ENCODE measurements around the gene THOC2.
A peak's percentile ranks its signal among the peaks of the same experiment; 100 is the strongest.
"Not testable (repeated sequence)": the region's sequence is repeated elsewhere in the genome, so short reads cannot be mapped to it uniquely, and the experiment has no call there.

THOC2 gene, protein sequence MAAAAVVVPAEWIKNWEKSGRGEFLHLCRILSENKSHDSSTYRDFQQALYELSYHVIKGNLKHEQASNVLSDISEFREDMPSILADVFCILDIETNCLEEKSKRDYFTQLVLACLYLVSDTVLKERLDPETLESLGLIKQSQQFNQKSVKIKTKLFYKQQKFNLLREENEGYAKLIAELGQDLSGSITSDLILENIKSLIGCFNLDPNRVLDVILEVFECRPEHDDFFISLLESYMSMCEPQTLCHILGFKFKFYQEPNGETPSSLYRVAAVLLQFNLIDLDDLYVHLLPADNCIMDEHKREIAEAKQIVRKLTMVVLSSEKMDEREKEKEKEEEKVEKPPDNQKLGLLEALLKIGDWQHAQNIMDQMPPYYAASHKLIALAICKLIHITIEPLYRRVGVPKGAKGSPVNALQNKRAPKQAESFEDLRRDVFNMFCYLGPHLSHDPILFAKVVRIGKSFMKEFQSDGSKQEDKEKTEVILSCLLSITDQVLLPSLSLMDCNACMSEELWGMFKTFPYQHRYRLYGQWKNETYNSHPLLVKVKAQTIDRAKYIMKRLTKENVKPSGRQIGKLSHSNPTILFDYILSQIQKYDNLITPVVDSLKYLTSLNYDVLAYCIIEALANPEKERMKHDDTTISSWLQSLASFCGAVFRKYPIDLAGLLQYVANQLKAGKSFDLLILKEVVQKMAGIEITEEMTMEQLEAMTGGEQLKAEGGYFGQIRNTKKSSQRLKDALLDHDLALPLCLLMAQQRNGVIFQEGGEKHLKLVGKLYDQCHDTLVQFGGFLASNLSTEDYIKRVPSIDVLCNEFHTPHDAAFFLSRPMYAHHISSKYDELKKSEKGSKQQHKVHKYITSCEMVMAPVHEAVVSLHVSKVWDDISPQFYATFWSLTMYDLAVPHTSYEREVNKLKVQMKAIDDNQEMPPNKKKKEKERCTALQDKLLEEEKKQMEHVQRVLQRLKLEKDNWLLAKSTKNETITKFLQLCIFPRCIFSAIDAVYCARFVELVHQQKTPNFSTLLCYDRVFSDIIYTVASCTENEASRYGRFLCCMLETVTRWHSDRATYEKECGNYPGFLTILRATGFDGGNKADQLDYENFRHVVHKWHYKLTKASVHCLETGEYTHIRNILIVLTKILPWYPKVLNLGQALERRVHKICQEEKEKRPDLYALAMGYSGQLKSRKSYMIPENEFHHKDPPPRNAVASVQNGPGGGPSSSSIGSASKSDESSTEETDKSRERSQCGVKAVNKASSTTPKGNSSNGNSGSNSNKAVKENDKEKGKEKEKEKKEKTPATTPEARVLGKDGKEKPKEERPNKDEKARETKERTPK (N-terminal part only)

DNA sequence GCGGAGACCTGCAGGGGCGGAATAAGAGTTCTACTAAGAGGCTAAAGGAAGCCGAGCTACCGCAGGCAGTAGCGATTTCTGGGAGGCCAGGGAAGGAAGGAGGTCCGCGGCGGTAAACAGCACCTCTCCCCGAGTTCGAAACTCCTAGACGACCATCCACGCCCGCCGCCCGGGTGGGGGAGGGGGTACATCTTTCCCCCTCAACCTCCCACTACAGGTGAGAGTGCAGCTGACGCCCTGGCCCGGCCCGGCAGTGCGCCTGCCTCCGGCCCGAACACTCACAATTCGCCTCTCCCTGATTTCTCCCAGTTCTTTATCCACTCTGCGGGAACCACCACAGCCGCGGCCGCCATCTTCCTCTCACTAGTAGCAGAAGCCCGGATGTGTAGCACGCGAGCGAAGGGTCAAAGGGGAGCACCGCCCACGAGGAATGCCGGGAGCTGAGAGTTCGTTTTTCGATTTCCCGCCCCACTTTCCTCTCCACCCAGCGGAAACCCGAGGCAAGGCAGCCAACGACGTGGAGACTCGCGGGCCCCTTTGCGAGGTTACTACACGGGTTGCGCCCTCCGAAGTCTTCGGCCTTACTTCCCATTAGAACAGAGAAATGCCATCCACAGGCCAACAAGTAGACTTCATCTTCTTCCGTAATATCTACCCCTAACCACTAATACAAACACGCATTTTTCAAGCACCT is at the start of gene THOC2:
TSS of gene THOC2 (minus strand) at position 383 of the 694 bp plus-strand sequence. CDS start at position 353, 30 bp downstream.
- peak; percentile 81 for DNase-seq

DNA sequence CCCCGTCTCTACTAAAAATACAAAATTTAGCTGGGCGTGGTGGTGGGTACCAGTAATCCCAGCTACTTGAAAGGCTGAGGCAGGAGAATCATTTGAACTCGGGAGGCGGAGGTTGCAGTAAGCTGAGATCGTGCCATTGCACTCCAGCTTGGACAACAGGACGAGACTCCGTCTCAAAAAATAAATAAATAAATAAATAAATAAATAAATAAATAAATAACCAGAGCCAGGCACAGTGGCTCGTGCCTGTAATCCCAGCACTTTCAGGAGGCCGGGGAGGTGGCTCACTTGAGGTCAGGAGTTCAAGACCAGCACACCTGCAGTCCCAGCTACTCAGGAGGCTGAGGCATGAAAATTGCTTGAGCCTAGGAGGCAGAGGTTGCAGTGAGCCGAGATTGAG is 48.9 kb upstream of the THOC2 start:
- not testable (repeated sequence) for DNase-seq

DNA sequence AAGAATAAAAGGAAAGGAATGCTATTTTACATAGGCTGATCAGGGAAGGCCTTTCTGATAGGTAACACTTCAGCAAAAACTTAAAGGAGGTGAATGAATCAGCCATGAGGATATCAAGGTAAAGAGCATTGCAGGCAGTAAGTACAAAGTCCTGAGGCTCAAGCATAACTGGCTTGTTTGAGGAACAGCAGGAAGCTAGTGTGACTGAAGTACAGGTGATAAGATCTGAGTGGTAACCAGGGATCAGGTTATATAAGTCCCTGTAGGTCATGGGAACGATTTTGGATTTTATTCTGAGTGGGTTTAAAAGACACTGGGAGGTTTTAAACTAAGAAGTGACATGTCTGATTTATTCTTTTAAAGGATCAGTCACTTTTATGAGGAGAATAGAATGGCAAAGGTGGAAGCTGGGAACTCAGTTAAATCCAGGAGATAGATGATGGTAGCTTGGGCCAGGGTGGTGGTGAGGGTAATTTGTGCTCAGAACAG is 47.1 kb upstream of the THOC2 start:
- no peak for DNase-seq

DNA sequence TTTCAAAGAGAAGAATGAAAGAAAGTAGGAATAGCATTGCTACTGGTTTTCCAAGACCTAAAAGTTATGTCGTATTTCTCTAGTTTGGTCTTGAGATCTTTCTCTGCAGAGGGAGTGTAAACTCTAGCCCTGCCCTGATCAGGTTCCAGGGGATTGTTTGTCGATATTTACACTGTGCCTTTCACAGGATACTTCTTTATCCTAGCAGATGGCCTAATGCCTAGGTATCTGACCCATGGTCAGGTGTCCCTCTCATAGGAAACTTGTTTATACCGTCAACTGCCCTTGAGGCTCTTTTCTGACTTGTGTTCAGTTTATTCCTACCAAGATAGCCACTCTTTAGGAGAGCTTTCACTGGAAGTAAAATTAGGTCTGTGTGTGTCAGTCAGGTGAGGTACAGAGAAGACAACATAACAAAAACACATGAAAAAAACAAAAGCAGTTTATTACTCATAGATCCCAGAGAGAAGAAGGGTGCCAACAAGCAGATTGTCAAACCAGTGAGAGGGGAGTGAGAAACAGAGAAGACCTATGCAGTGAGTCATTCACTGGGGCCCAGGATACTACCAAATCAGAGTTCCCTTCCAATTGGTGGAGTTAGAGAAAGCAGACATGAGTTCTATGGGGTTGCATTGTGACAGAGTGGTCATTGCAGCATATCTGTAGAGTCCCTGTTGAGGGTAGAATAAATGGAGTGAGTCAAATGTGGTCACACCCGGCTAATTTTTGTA is 40.6 kb upstream of the THOC2 start:
- DNase-seq, result no peak

DNA sequence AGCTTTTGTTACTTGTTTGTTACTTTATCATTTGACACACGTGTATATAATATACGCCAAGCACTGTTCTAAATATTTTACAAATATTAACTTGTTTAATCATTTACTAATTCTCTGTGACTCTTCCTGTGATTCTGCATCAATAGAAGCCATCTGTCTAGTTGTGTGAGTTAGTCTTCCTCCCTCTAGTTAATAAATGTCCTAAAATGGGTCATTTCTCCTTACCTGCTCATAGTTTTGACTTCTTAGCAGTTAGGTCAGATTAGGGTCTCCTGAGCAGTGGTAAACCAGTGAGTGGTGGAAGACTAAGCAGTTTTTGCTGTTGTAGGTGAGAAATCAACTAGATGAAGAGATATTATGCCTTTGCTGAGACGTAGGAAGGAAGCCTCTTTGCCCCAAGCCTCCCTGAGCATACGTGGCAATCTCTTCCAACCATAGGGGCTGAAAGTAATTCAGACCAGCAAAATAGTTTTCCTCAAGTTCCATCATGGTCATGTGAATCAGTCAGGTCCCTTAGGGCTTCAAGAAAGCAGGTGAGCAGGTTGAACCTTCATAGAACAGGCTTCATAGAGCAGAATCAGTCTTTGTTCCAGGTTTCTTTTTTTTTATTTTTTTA is 38.7 kb upstream of the THOC2 start:
- no peak for DNase-seq

DNA sequence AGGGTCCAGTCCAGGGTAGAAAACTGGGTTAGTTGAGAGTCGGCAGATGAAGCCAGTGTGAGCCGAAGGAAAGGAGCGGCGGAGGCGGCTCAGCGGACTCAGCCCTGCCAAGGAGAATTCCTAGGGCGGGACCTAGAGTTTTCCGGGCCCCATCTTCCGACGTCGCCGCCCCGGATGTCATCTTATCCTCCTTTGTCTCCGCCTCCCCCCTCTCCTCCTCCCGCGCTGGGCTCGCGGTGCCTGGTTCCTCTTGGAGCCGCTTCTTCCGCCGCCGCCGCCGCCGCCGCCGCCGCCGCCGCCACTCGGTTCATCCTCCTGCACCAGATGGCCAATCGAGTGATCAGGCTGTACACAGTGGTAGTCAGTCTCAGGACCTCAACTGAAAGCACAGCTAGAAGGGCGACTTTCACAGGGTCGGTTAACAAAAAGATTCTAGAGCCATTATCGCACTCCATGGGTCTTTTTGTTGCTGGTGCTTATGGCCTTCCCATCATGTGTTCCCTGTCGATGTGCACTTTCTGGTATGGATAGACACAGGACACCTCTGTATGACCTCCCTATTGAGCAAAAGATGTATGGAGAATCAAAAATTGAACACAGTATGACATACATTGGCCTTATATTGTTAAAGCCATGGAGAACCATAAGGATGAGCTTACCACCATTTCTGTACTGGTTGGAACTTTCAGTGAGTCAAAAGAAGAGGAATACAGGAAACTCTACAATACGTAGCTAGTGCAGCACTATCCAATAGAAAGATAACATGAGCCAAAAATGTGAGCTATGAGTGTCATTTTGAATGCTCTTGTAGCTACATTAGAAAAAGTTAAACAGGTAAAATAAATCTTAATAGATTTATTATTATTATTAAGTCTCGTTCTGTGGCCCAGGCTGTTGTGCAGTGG is 32.4 kb upstream of the THOC2 start:
- peak; percentile 56 for DNase-seq

DNA sequence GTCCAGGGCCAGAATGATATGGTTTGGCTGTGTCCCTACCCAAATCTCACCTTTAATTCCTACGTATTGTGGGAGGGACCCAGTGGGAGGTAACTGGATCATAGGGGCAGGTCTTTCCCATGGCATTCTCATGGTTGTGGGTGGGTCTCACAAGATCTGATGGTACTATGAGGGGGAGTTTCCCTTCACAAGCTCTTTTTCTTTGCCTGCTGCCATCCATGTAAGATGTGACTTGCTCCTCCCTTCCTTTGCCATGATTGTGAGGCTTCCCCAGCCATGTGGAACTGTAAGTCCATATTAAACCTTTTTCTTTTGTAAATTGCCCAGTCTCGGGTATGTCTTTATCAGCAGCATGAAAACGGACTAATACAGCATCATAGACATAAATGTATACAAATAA is 27.0 kb upstream of the THOC2 start:
- not testable (repeated sequence) for DNase-seq

DNA sequence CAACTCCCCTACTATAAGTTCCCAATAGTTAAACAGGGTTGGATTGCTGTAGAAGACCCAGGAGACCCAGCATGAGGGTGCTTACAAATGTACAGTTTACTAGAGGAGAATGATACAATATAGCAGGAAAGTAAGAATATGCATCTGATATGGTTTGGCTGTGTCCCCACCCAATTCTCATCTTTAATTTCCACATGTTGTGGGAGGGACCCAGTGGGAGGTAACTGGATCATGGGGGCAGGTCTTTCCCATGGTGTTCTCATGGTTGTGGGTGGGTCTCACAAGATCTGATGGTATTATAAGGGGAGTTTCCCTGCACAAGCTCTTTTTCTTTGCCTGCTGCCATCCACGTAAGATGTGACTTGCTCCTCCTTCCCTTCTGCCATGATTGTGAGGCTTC is 24.9 kb upstream of the THOC2 start:
- not testable (repeated sequence) for DNase-seq

DNA sequence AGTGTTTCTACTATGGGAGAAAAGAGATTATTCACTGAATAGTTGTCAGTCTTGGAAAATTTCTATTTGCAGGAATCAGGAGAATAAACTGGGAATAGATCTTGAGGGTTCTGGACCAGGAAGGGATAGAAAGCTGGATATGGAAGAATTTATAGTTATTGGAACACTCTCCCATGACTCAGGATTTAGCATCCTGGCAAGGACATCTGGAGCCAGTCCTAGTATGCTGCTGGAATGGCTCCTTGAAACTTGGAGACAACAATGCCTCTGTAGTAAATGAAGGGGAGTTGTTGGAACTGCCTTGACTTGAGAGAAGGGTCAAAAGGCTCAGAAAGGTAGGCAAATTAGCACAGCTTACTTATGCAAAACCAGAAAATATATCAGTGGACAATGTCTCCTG is 23.5 kb upstream of the THOC2 start:
- no peak for DNase-seq

DNA sequence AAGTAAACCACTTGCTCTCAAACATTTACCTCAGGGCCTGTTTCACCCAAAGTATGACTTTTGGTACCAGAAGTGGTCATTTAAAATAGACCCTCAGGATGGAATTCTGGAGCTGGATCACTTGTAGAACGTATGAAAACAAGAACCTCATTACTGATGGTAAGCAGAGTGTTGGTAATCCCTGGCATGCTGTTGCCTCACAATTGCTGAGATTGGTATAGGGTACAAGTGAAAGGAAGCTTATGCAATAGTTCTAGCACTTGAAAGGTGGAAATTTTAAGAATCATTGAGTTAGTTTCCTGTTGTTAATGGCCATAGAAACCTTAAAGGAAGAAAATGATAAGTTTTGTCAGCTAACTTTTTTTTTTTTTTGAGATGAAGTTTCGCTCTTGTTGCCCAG is 22.3 kb upstream of the THOC2 start:
- no peak for DNase-seq

DNA sequence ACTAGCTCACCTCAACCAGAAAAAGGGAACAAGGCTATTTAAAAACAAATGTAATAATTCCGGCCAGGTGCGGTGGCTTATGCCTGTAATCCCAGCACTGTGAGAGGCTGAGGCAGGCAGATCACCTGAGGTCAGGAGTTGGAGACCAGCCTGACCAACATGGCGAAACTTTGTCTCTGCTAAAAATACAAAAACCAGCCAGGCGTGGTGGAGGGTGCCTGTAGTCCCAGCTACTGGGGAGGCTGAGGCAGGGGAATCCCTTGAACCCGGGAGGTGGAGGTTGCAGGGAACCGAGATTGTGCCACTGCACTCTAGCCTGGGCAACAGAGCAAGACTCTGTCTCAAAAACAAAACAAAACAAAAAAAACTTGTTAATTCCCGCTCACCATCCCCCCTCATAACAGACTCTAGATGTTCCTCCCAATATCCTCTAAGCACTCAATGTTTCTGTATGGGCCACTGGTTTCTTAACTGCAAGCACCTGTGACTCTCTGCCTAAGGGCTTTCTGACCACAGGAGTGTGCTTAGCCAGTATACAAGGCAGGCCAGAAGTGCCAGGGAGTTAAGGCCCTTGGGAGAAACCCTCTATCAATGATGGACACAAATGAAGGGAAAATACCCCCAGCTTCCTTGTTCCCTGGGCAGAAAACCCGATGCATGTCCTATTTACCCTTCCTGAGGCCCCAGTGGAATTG is 21.0 kb upstream of the THOC2 start:
- no peak for DNase-seq

DNA sequence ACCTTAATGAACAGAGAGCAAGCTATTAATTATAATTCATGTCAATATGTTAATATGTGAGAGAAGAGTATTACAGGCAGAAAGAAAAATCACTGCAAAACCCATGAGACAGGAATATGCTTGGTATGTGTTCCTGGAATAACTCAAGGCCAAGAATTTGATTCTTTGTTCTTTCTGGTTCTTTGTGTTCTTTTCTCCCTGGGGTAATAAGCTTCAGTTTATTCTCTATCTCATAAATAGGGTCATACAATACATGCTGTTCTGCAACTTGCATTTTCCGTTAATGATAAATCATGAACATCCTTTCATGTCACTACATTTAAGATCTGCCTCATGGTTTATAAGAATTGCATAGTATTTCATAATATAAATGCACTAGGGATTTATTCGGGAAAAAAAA is 16.8 kb upstream of the THOC2 start:
- no peak for DNase-seq

DNA sequence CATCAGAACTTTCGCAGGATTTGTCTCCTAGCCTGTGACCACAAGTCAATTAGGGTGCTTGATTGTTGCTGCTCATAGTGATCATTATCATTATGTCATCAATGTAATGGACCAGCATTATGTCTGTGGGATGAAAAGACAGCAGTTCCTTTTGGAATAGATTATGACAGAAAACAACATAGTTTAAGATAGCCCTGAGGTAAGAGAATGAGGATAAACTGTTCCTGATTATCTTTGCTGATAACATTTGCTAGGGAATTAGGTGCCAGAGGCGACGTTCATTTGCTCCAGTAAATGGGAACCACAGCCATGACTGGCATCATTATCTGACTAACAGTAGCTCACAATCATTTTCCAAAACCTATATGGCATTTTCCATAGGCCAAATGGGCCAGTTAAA is 12.7 kb upstream of the THOC2 start:
- DNase-seq, result no peak

DNA sequence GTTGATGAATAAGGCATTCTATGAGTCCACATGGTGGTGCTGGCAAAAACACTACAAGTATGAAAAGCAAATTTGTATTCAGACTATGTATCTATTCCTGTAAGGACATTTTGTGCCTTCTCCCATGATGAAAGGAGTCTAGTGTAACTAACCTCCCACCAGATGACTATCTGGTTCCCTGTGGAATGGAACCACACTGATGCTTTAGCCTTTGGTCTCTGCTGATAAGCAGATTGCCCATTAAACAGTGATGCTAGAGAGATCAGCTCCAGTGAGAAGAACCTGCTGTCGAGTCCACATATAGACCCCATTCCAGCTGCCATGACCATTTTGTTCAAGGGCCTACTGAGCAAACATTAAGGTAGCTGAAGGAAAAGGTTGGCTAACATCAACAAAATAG is 10.5 kb upstream of the THOC2 start:
- DNase-seq, result no peak

DNA sequence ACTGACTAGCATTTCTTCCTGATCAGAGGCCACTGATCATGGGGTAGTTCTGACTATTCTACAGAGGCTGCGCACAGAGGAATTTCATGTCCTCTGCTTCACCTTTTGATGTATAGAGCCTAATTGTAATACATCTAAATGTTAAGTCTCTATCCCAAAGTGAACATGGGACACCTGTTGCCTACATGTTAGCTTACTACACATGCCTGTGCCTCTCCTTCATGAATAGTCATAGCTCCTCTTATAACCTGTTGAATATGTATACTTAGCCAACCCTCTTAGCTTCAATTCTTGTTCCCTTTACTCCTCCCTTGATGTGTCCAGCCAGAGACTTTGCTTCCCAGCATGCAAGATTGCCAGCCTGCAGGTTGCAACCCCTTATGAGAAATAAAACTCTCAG is 9.6 kb upstream of the THOC2 start:
- DNase-seq, result no peak

DNA sequence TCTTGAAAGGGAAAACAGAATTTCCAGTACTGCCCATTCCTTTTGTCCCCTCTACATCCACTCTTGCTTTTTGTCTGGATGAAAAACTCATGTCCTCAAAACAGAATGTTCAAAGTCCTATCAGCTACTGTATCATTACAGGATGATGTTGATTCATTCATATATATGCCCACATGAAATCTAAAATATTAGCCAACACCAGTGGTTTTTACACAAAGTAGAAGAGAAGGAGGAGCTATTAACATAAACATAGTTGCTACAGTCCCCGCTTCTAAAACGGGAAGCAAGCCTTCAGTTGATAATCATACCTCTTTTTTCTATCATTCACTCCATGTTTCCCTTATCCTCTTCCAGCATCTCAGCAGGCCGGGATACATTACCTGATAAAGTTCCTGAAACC is 7.7 kb upstream of the THOC2 start:
- no peak for DNase-seq

DNA sequence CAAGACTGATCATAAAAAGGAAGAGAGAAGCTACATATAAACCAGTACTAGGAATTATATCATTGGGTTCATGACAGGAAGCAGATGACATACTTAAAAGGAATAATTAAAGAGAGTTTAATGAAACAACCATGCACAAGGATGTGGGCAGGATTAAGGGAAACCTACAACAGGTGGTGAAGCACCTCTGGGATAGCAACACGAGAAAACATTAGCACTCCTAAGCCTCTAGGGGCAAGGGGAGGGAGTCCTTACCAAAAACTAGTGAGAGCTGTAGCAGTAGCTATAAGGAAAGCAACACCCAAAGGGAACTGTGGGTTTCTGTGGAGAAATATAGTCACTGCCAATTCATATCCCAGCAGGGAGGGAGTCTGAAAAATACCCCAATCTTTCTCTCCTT is 7.2 kb upstream of the THOC2 start:
- no peak for DNase-seq

DNA sequence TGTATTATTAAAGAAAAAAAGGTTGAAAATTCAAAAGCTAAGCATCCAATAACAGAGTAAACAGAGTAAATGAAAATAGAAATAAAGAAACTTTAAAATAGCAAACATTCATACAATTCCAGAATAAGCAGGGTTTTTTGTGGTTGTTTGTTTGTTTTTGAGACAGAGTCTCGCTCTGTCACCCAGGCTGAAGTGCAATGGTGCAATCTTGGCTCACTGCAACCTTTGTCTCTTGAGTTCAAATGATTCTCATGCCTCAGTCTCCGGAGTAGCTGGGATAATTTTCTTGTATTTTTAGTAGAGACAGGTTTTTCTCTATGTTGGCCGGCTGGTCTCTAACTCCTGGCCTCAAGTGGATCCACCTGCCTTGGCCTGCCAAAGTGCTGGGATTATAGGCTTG is 6.6 kb upstream of the THOC2 start:
- no peak for DNase-seq

DNA sequence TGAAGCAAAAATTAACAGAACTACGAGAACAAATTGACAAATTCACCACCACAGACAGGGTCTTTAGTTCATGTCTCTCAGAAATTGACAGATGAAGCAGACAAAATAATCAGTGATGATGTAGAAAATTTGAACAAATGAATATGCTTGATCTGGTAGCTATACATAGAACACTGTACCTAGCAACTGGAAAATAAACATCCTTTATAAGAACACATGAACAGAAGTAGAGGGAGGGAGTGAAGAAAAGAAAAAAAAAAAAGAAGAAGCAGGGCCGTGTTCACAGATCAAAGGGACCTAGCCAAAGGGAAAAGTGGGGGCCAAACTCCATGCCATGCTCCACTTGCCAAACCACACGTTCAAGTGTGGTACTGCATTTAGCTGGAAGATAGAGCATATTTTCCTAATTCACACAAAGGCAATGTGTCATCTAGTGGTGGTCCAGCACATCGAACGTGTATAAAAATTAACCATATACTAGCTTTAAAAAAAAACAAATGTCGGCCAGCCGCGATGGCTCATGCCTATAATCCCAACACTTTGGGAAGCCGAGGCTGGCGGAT is 5.6 kb upstream of the THOC2 start:
- DNase-seq, result no peak
